Measurements from ENCODE around the gene MEIS3. TPM values are rescaled to one million over a fixed set of nuclear protein-coding genes. Genes with fewer than 3 reads are reported as not detected.

The MEIS3 gene
- total and polyA plus RNA-seq, 9 of the 15 experiments (the other 6 are each of a cell fraction or from before 2014, with no cell fraction given), result 0.06 to 0.80 (median 0.25) TPM; not detected in 1

GRCh38 chr19:47444388-47444821 lies 25.1 kb upstream of the MEIS3 start (continued):
- no peak for TF ChIP-seq MGA (IDR thresholded peaks at IDR 0.05)
- no peak for TF ChIP-seq POLR2A (conservative IDR thresholded peaks at IDR 0.05)
- no peak for TF ChIP-seq ARHGAP35 (IDR thresholded peaks at IDR 0.05; ENCODE audit: partially characterized antibody)
- no peak for TF ChIP-seq ZNF134 (CRISPR knock-in tag; conservative IDR thresholded peaks at IDR 0.05)
- TF ChIP-seq CBX5 (IDR thresholded peaks at IDR 0.05; ENCODE audit: borderline replicate concordance, low read depth), result no peak
- TF ChIP-seq KAT2B (IDR thresholded peaks at IDR 0.05; ENCODE audit: low read depth, low read length), result no peak
- no peak for TF ChIP-seq HEY1 (CRISPR knock-in tag; IDR thresholded peaks at IDR 0.05; ENCODE audit: borderline replicate concordance)
- TF ChIP-seq TOE1 (IDR thresholded peaks at IDR 0.05; ENCODE audit: borderline replicate concordance), result no peak
- no peak for TF ChIP-seq TOE1 (CRISPR knock-in tag; IDR thresholded peaks at IDR 0.05; ENCODE audit: borderline replicate concordance, low read depth)
- no peak for TF ChIP-seq ZNF551 (CRISPR knock-in tag; IDR thresholded peaks at IDR 0.05)
- no peak for TF ChIP-seq UBTF (IDR thresholded peaks at IDR 0.05; ENCODE audit: borderline replicate concordance in 1 of 2, low read depth in 2 of 2, low read length in 2 of 2)
- TF ChIP-seq ILF3 (IDR thresholded peaks at IDR 0.05; ENCODE audit: borderline replicate concordance), result no peak
- no peak for TF ChIP-seq SNRNP70 (optimal IDR thresholded peaks at IDR 0.05; ENCODE audit: low read depth, low read length)
